Kidney glomerular epithelial cell (primary cell): ENCODE data around the gene TENT4B.

Source experiments
- DNase-seq: peaks from one replicate; lab custom pipeline; 2025; lab: John Stamatoyannopoulos, UW

TENT4B gene

DNA sequence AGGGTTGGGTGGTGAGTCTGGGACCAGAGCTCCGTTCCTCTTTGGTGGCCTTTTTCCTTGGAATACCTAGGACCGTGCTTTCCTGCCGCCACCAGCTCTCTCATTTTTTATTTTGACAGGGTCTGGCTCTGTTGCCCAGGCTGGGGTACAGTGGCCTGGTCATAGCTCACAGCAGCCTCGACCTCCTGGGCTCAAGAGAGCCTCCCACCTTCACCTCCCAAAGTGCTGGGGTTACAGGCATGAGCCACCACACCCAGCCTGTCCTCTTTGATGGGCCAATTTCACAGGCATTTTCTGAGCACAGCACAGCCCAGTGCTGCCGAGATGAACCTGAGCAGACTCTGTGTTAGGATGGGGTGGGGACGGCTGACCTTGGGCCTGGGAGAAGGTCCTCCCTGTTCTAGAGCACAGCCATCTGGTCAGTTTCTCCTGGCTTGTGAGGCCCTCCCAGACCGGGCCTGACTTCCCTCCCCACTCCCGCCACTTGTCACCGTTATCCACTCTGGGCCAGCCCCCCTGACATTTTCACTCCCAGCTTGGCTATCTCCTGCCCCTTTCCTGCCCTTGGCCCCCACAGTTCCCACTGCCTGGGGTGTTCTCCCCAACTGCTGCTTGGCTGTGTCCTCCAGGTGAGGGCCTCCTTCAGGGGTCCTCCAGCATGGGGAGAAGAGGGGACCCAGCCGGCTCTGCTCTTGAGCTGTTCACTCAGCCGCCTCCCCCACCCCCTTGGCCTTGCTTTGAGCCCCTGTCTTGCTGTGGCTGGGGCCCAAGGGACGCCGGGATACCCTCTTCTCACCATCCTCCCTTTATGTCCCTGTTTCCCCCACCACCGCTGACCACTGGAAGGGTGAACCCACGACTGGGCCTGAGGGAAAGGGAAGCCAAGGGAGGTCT lies 118.3 kb downstream of the TENT4B start:
- no peak for DNase-seq

DNA sequence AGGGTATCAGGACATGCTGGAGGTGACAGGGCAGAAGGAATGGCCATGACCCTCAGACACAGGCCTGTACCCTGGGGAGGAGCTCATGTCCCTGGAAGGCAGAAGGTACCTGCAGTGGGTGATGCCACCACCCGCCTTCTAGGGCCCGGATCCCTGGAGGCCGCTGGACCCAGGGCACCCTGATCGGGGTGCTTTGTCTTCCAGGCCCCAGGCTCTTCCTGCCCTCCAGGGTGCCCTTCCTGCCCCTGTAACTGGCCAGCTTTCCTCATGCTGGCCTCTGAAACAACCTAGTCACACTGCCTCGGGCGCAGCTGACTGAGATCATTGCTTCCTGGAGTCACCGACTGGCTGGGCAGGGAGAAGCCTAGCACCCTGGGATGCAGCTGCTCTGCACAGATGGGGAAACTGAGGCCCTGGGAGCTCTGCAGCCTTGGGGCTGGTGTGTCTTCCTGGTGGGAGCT lies 119.0 kb downstream of the TENT4B start:
- DNase-seq, result no peak

DNA sequence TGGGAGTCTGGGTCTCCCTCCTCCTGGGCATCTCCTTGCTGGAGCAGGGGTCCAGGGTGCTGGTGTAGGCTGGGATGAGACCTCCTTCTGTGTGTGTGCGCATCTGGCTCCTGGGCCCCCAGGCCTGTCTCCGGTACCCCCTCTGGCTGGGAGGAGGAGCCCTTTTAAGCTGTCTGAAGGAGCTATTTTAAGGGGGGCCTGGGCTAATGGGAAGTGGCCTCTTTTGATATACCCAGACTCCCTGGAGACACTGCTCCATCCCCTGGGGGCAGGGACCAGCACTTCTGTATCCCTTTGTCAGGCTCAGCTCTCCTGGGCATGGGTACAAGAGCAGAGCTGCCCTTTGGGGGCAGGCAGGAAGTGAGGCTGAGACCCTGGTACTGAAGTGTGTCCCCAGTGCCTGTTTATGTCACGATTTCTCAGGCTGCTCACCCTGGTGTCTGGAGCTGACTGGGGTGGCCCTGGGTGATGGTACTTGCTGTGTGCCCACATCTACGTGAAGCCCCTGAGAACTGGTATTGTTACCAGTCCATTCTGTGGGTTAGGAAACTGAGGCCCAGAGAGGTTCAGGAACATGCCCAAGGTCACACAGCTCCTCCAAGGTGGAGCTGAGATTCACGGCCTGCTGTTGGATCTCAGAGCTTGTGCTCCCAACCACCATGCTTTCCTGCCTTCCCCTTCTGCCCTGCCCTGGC lies 119.7 kb downstream of the TENT4B start:
- no peak for DNase-seq

DNA sequence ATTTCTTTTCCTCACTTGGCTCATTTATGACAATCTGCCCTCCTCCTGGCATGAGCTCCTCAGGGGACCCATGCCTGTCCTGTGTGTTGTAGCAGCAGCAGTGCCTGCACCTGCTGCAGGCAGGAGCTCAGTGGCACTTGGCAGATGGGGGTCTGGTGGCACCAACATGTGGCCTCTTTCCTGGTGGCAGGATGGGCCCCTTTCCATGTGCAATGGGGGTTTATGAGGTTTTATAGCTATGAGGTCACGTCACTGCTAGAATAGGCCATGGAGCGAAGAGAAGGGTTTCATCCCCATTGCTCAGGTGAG lies 120.2 kb downstream of the TENT4B start:
- no peak for DNase-seq

DNA sequence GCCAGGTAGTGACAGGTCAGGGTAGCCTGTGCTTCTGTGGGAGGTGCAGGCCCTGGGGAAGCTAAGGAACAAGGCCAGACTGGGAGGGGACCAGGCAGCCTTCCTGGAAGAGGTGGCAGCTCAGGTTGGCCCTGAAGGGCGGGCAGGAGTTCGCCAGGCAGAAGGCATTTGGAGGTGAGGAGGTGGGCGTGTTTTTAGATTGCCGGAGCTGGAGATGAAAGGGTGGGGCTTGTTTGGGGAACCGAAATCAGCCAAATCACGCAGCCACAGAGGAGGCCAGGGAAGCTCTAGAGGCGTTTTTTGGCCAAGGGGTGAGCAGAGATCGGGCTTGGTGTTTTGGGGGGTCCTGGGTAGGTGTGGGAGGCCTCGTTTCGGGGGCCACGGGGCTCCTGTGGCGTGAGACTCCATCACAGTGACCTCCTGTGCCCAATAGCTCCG lies 120.8 kb downstream of the TENT4B start:
- no peak for DNase-seq

DNA sequence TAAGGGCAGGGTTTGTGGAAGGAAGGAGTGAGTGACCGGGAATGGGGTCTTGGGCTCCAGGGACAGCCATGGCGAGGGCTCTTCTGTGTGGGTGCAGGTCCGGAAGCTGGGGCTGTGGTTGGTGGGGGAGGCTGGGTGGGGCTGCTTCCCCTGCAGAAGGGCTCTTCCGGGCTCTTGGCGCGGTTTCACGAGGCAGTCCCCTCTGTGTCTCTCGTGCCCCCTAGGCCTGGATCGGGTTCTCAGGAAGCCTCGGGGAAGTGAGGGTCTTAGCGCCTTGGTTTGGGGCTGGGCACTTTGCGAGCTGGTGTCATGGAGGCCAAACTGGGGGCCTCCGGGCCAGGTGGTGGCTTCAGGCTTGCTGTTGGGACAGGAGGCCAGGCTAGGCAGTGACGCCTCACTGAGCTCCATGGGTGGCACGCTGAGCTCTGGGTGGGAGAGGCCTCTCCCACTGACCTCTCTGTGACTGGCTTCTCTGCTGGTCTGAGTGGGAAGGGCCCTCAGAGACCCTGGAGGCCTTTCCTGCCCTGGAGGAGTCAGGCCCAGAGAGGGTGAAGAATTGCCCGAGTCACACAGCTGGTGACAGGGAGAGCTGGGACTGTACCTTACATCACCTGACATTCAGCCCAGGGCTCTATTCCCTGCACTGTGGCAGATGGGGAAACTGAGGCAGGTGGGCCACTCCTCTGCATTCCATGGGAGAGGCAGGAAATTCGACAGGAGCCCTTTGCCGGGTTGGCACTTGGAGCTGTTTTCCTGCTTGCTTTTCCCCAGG lies 121.4 kb downstream of the TENT4B start:
- DNase-seq, result no peak

DNA sequence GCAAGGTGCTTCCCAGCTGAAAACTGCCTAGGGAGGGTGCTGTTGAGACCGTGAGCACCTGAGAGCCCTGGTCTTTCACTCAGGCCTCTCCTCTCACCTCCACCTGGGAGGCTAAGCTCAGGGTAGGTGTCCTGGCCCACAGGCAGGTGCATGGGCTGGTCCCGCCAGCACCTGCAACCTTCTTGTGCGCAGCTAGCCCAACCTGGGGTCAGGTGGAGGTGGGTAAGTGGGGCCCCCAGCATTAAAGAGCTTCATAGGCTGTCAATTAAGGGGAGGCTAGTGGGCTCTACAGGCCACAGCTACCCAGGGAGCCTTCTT lies 122.0 kb downstream of the TENT4B start:
- no peak for DNase-seq

DNA sequence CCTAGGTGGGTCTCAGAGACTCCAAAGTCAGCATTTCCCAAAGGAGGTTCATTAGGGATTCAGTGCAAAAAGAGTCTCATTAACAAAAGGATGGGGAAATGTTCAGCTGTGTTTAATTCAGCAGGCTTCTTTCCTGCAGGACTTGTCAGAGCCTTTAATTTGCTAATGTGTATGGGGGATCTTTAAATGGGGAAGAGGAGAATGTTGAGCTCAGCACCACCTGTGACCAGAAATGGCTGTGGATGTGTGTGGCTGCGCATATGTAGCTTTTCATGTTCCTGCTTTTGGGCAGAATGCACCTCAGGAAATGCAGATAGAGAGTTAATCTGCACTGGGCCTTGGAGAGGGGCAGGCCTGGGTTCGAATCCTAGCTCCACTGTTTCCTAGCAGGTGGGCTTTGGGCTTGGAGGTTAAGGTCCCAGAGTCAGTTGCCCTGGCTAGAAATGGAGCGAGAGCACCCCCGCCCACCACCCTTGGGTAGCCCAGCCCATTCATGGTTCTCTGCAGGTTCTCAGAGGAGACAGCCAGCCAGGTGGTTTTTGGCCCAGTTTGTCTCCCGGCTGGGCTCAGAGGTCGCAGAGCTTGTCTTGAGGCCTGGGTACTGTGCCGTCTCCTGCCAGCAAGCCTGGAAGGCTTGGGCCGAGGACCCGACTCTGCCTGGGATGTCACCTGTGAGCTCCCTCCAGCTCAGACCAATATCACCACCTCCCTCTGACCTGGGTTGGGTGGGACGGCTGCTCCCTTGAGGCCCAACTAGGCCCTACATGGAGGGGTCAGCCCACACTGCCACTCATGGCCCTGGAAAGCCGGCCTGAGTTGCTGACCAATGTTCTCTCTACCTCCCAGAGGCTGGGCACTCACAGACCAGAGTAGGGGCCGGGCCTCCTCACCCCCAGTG lies 122.6 kb downstream of the TENT4B start:
- no peak for DNase-seq

DNA sequence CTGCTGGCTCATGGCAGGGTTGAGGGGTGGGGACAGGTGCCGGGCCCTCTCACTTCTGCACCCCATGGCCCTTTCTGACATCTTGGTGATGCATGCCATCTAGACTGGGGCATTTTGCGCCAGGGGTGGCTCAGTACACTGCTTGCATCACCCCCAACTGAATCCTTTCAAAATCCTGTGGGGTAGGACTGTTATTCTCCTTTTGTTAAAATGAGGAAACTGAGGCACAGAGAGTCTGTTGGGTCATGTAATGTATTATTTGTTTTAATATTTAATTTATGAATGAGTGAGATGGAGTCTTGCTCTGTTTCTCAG lies 123.2 kb downstream of the TENT4B start:
- no peak for DNase-seq

DNA sequence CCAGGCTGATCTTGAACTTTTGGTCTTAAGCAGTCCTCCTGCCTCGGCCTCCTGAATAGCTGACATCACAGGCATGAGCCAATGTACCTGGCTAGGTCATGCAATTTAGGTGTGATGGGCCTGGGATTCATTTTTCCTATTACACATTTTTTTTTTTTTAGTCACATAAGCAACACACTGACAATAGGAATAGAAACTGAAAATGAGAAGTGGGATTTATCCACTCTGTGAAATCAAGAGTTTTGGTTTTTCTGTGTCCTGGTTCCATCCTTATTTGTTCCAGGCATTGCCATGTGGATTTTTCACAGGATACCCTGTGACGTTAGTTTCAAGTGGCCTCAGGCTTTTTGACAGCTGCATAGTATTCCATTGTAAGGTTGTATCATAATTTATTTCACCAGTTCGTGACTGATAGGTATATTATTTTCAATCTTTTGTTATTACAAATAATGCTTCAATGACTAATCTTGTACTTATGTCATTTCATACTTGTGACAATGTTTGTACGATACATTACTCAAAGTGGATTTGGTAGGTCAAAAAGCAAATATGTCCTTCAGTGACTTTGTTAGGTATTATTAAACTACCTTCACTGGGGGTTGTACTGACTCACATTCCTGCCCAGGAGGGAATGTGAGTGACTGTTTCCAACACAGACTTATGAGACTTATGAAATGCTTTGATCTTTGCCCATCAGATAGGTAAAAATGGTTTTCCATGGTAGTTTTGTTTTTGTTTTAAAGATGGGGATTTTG lies 123.9 kb downstream of the TENT4B start:
- peak; percentile 7 for DNase-seq

DNA sequence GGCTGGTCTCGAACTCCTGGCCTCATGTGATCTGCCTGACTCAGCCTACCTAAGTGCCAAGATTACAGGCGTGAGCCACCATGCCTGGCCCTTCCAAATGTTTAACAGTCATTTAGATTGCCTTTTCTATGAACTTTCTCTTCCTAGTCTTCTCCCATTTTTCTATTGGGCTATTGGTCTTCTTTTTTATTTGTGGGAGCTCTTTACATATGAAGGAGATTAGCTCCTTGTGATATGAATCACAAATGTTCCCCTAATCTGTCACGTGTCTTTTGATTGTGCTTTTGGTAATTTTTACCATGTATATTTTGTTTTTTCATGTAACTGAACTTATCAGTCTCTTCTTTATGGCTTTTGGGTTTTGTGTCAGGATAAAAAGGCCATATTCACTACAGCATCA lies 125.1 kb downstream of the TENT4B start:
- no peak for DNase-seq

DNA sequence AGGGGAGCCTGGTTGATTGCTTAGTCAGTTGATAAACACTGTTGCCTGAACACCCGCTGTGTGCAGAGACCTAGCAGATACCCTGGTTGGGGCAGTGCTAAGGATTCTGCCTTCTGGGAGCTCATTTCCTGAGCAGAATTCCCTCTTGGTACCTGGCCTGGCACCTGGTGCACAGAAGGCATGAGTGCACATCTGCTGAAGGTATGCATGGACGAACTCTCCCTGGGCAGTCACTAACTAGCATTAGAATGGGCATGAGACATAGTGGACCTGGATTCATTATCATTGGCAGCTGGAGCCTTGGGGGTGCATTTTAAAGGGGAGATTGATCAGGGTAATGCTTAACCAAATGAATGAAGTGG lies 126.4 kb downstream of the TENT4B start:
- DNase-seq, result no peak

DNA sequence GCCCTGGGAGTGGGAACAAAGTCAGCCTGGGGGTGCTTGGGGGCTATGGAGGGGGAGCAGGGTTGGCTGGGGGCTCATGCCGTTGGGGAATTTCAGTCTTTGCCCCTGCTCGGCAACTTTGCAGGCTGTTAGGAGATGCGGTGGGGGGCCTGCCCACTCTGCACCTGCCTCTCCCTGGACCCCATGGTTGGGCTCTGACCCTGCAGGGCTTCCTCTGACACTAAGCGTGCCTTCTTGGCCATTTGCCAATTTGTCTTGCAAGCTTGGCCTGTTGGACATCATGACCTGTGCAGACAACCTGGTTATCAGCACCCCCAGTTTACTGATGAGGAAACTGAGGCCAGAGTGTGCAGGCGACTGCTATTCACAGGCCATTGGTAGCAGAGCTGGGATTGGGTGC lies 127.8 kb downstream of the TENT4B start:
- no peak for DNase-seq
